Activated gamma-delta T cell (primary cell): ENCODE measurements around the gene HNRNPA3.
A peak's percentile ranks its signal among the peaks of the same experiment; 100 is the strongest.
"Not testable (repeated sequence)": the region's sequence is repeated elsewhere in the genome, so short reads cannot be mapped to it uniquely, and the experiment has no call there.

ENCODE experiments used
- DNase-seq: peaks from one replicate; lab custom pipeline; 2025; lab: John Stamatoyannopoulos, UW

HNRNPA3 gene

DNA sequence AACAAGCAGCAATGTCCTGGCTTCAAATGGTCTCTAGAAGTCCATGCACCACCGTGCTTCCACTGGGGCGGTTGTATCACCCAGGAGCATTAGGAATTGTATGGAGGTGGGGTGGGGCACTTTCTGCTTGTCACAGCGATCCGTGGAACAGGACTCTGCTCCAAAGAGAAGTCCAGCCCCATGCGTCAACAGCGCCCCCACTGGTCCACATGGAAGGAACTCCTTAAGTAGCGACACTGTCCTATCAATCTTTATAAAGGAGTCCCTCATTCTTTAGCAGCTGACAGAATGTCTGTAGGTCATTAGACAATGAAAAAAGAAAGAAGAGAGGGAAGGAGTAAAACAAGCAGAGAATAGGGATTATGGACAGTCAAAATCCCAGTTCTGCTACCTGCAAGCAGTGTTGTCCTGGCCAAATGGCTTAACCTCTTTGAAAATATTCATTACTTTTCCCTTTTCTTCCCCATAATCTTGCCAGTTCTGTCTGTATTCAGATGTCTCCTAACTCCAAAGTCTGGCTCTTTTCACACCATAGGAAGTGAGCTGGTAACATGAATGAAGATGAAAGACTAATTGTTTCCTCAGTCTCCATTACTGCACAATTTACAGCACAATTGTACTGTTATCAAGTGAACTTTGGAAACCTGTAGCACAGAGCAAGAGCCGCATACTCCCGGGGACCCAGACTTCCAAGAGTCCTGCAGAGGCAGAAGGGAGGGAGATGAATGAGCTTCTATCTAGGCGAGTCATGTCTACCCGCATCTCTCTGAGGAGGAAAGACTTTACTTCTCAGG lies 42.0 kb downstream of the HNRNPA3 start:
- no peak for DNase-seq

DNA sequence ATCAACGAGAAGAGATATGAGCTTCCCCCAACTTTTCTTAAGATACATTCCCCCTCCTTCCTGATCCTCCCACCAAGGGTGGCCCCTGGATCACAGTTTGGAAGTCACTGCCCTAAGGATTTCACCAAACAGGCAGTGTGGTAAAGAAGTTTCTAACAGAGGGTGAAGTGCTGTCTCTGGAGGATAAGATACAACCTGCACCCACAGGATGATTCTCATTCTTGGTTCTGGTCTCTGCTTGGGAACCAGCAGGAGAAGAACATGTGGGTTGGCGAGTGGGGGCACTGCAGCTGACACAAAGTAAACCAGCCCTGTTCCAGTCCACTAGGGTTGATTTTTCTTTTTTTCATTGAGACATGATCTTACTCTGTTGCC lies 42.6 kb downstream of the HNRNPA3 start:
- no peak for DNase-seq

DNA sequence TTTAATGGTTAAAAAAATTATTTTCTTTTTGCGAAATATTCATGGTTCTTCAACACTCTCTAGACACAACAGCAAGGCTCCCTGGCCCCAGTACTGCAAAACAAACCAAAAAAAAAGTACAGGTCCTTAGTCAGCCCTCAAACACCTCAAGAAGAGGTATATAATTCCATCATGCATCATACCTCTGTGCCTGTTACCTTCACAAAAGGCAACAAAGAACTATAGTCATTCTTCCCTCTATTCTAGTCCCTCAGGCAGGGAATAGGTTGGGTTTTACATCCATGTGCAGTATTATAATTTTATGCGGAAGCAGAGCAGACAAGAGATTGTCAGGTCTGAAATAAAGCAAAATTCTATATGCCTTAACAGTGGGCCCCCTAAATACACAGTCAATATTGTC lies 43.4 kb downstream of the HNRNPA3 start:
- no peak for DNase-seq

DNA sequence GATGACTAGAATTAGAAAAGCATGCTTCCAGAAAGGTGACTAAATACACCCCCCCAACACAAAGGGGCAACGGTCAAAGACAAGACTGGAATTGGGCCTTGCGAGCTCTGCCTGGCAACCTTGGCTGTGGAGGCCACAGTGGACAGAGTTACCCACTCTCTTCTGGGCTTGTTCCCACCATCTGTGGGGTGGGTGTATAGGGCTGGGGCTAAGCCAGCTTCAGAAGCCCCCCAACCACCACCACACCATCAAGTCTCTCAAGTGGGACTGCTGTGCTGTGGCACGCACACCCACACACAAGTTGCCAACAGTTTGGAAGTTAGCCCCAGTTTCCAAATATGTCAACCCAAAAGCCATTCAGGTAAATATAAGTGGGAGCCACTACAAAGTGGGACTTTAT lies 44.1 kb downstream of the HNRNPA3 start:
- DNase-seq, result no peak

- no peak for DNase-seq
These were observed 44.9 kb downstream of the HNRNPA3 start for GRCh38 chr2:177257471-177257870.

DNA sequence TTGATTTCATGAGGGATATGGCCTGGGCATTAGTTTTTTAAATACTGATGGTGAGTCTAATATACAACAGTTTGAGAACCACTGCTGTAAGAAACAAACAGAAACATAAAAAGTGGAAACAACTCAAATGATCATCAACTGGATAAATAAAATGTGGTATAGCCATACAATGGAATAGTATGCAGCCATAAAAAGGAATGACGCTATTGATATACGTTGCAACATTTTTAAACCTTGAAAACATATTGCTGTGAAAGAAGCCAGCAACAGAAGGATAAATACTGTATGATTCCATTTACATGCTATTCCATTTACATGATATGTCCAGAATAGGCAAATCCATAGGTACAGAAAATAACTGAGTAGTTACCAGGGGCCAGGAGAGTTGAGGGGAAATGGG lies 45.5 kb downstream of the HNRNPA3 start:
- DNase-seq, result no peak

DNA sequence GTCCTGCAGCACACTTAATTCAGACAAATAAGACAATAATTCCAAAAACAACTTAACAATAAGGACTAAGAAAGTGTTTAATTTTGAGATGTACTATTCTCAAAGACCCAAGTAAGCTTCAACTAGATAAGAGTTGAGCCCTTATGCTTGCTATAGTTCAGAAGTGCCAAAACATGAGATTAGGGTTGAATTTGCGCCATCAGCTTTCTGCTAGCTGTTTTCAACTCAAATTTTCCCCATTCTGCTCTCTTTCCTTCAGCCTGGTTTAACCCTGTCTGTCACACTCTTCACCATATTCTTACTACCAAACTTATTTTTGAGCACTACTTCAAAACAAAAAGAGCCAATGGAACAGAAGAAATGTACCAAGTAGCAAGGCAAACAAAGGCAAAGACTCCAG lies 47.8 kb downstream of the HNRNPA3 start:
- DNase-seq, result no peak

DNA sequence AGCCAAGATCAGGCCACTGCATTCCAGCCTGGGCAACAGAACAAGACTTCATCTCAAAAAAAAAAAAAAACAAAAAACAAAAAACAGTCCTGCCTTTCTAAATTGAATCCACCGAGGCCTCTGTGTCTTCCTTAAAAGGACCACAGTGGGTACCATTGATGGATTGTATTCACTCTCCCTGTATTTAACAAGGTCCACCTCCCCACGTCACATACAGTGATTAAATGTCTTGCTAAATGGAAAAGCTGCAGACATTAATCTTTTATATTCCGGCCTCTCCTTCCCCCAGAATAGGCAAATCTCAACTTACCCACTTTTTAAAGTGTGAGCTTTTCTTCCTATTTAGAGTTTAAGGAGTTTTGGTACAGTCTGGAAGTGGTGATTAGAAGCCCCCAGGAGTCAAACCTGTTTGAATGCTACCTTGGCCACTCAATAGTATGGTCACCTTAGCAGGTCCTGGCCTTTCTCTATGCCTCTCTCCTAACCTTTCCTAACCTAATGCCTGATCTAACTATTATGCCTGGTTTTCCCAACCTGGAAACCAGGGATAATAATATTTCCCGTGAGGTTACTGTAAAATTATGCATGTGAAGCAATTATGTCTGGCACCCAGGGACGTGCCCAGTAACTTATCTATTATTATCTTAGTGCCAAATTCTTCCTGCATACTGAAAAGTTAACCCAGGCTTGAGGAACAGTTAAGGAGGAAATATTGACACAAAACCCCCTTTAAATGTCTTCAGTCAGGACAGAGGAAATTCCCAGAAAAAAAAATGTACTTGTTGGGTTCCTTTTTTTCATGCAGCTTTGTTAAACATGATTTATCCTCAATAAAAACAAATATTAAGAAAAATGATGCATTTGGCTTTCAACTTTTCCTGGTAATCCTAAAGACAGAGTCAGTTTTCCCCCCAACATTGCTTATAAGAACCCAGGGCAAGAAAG lies 48.8 kb downstream of the HNRNPA3 start:
- no peak for DNase-seq

DNA sequence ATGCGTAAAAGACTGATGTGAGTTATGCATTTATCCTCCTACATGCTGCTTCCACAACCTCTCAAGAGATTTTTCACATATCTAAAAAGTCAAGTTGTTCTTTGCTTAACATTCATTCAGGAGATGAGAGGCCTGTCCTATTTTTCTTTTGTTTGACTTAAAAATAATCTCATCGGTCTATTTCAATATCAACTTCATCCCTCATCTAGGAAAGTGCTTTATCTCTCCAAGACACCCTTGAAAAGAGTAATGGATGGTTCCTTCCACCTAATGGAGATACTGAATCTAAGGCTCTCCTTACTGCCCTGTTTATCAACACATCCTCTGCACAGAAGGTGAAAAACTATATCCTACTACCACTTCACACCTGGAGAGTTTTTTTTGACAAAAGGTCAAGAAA lies 49.5 kb downstream of the HNRNPA3 start:
- DNase-seq, result no peak

GRCh38 chr2:177262958-177263450 lies 50.4 kb downstream of the HNRNPA3 start:
- DNase-seq, result no peak

GRCh38 chr2:177263451-177264208 lies 51.0 kb downstream of the HNRNPA3 start:
- DNase-seq, result peak; percentile 91

GRCh38 chr2:177264209-177264692 lies 51.7 kb downstream of the HNRNPA3 start:
- no peak for DNase-seq

DNA sequence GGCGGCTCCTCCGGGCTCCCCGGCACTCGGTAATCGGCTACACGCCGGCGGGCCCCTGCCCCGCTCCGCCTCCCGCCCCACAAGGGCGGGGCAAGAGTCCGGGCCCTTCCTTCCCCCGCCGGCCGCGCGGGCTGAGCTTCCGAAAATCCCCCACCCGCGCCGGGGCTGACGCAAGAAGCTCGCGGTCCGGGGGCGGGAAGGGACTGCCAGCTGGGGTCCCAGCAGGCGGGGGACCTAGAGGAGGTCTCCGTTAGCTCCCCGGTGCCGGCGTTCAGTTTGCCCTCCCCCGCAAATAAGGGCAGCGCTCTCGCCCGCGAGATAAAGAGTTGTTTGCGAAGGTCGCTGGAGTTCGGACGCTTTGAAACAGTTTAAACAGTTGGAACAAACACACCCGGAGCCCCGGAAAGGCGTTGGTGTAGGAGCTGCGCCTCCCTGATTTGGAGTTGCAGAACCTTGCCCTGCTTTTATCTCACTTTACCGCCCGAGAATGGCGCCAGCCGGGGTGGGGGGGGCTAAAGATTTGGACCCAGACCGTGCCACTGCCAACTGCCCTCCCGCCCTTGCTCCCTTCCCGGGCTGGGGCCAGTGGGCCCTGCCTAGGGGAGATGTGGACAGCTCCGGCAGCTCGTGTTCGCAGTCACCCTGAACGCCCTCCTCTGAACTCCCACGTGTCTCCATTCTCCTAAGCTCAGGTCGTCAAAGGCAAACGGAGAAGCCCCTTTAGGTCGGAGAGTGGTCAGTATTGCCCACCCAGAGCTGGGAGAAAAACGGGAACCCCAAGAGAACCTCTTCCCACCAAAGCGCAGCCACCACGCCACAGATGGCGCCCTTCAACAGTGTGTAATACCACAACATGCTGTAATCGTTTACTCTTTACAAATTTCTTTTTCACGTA lies 52.3 kb downstream of the HNRNPA3 start, which contains the start of gene NFE2L2:
NFE2L2 (minus strand) TSS at position 35 of the 895 bp plus-strand sequence. CDS start 151 bp downstream, outside the sequence.
- DNase-seq, result peak; percentile 94

- DNase-seq, result no peak
These were observed 53.5 kb downstream of the HNRNPA3 start for GRCh38 chr2:177265824-177266817.

GRCh38 chr2:177266955-177267354 lies 54.4 kb downstream of the HNRNPA3 start:
- not testable (repeated sequence) for DNase-seq

GRCh38 chr2:177268187-177268871 lies 55.7 kb downstream of the HNRNPA3 start:
- no peak for DNase-seq

GRCh38 chr2:177268901-177269300 lies 56.3 kb downstream of the HNRNPA3 start:
- no peak for DNase-seq

- no peak for DNase-seq
These were observed 57.9 kb downstream of the HNRNPA3 start for GRCh38 chr2:177270531-177270930.
